ENCODE results near the gene GDA. TPM values are rescaled to one million over a fixed set of nuclear protein-coding genes. Genes with fewer than 3 reads are reported as not detected.

GDA gene
- total RNA-seq, 1 donor from 2014 or later, result 1.2 TPM

GRCh38 chr9:72168075-72168474 is 18.8 kb downstream of the GDA start:
- Mint-ChIP-seq H3K27me3 (ENCODE audit: unreplicated experiment) (no peaks in the 10 kb centered on the region), H3K27ac (ENCODE audit: unreplicated experiment) (no peak overlapping the region), H3K36me3 (ENCODE audit: unreplicated experiment) (no peaks in the 10 kb centered on the region), H3K4me3 (ENCODE audit: unreplicated experiment) (no peak overlapping the region), H3K9me3 (ENCODE audit: unreplicated experiment) (no peaks in the 10 kb centered on the region), H3K4me1 (ENCODE audit: low read depth, unreplicated experiment) (no peaks in the 10 kb centered on the region)
- no peak for TF ChIP-seq CTCF (IDR thresholded peaks at IDR 0.05; ENCODE audit: partially characterized antibody, unreplicated experiment)
- no peak for DNase-seq

GRCh38 chr9:72169178-72169577 is 19.9 kb downstream of the GDA start:
- H3K27ac Mint-ChIP-seq (ENCODE audit: unreplicated experiment), result no peak overlapping the region
- no peak overlapping the region for H3K4me3 Mint-ChIP-seq (ENCODE audit: unreplicated experiment)
- DNase-seq, result no peak
- no peaks in the 10 kb centered on the region for H3K27me3 Mint-ChIP-seq (ENCODE audit: unreplicated experiment)
- TF ChIP-seq CTCF (IDR thresholded peaks at IDR 0.05; ENCODE audit: partially characterized antibody, unreplicated experiment), result no peak
- H3K36me3 Mint-ChIP-seq (ENCODE audit: unreplicated experiment), result no peaks in the 10 kb centered on the region
- no peaks in the 10 kb centered on the region for H3K4me1 Mint-ChIP-seq (ENCODE audit: low read depth, unreplicated experiment)
- H3K9me3 Mint-ChIP-seq (ENCODE audit: unreplicated experiment), result no peaks in the 10 kb centered on the region

- Mint-ChIP-seq H3K27ac (ENCODE audit: unreplicated experiment) (no peak overlapping the region), H3K4me1 (ENCODE audit: low read depth, unreplicated experiment) (peaks cover 3% of the 10 kb centered on the region), H3K36me3 (ENCODE audit: unreplicated experiment) (no peaks in the 10 kb centered on the region), H3K4me3 (ENCODE audit: unreplicated experiment) (no peak overlapping the region), H3K9me3 (ENCODE audit: unreplicated experiment) (no peaks in the 10 kb centered on the region), H3K27me3 (ENCODE audit: unreplicated experiment) (no peaks in the 10 kb centered on the region)
- TF ChIP-seq CTCF (IDR thresholded peaks at IDR 0.05; ENCODE audit: partially characterized antibody, unreplicated experiment), result no peak
- DNase-seq, result no peak
Measured at GRCh38 chr9:72173080-72173479, 23.8 kb downstream of the GDA start.

- Mint-ChIP-seq H3K36me3 (ENCODE audit: unreplicated experiment) (peaks cover 3% of the 10 kb centered on the region), H3K4me1 (ENCODE audit: low read depth, unreplicated experiment) (no peaks in the 10 kb centered on the region)
Measured at GRCh38 chr9:72185561-72185960, 36.3 kb downstream of the GDA start.

More at GRCh38 chr9:72185561-72185960, 36.3 kb downstream of the GDA start:
- no peak for DNase-seq
- Mint-ChIP-seq H3K4me3 (ENCODE audit: unreplicated experiment) (no peak overlapping the region), H3K27me3 (ENCODE audit: unreplicated experiment) (no peaks in the 10 kb centered on the region), H3K9me3 (ENCODE audit: unreplicated experiment) (no peaks in the 10 kb centered on the region), H3K27ac (ENCODE audit: unreplicated experiment) (no peak overlapping the region)
- TF ChIP-seq CTCF (IDR thresholded peaks at IDR 0.05; ENCODE audit: partially characterized antibody, unreplicated experiment), result no peak

All from glutamatergic neuron (in vitro differentiated cells).